ENCODE results near the gene DNAH3. TPM values are rescaled to one million over a fixed set of nuclear protein-coding genes. Genes with fewer than 3 reads are reported as not detected.

Gene DNAH3
- total and polyA plus RNA-seq, 2 of the 13 experiments (the other 11 are each of a cell fraction or from before 2014, with no cell fraction given), result 0.07 to 0.08 TPM

GRCh38 chr16:20901436-20902112 is 249.1 kb downstream of the DNAH3 start:
- FAIRE-seq (no peak), ATAC-seq (peak; percentile 11; the same call in 2 of the 3 replicates), DNase-seq (ENCODE audit: low spot score) (peak; percentile 55)
- Histone ChIP-seq H3K4me1 (ENCODE audit: insufficient read depth, low read length) (peaks cover 83% of the 10 kb centered on the region), H3K79me2 (ENCODE audit: insufficient read depth, low read length) (peaks cover 65% of the 10 kb centered on the region), H3K27ac (ENCODE audit: extremely low read length, insufficient read depth, low read length) (peak overlapping the region; percentile 94), H3K27me3 (ENCODE audit: control insufficient read depth in 1 of 2, insufficient read depth in 2 of 2, low read length in 2 of 2) (no peaks in the 10 kb centered on the region; a peak in 1 of 5 replicates), H3K36me3 (replicated peaks in 1 of 2; ENCODE audit: control insufficient read depth in 1 of 2, insufficient read depth in 2 of 2, low read length in 2 of 2) (peaks cover 0 to 12% of the 10 kb centered on the region in 2 experiments; a peak in 4 of 5 replicates), H3K4me2 (ENCODE audit: low read depth, low read length) (peak overlapping the region; percentile 93), H3K9ac (ENCODE audit: insufficient read depth, low read depth, low read length) (peak overlapping the region; percentile 95), H4K20me1 (ENCODE audit: insufficient read depth, low read length) (peaks cover 9% of the 10 kb centered on the region; the same call in 1 of the 2 replicates), H3K9me3 (ENCODE audit: low read length) (no peaks in the 10 kb centered on the region), H3K4me3 (replicated peaks in 1 of 3; ENCODE audit: insufficient read depth in 1 of 3, low read depth in 2 of 3, low read length in 3 of 3) (peak overlapping the region; percentile 83 to 95 (median 87)), H2AFZ (ENCODE audit: low read length) (no peak overlapping the region)
- CTCF ChIA-PET (ENCODE audit: low intra/inter-chr PET ratio, low total read pairs), result no interaction called here
- in situ Hi-C loops (cut with HindIII; ENCODE audit: extremely low pct_ligation_motif_present, low pct_unique_long_range_greater_than_20kb) (no loop called here), intact Hi-C loops (cut with micrococcal nuclease; ENCODE audit: unreplicated experiment) (no loop called here)
- 65% methylated on average over 27 of the region's 27 CpGs for WGBS (ENCODE audit: low lambda C conversion rate)
- BruUV-seq (replicated peaks), result TSS peak; percentile 63
- POLR2A ChIA-PET, result interaction anchor here (1.3 to 2.5 kb wide), 5 partner anchors 17 to 399 kb away, joined by 4 to 20 read pairs (median 5); no protein-coding TSS in a partner anchor
- TF ChIP-seq FOXO4 (CRISPR knock-in tag; conservative IDR thresholded peaks at IDR 0.05) (0 out of 2 replicates have a peak, but pooled peaks have one; percentile 54), RELA (CRISPR knock-in tag; IDR thresholded peaks at IDR 0.05) (no peak), BCL3 (CRISPR knock-in tag; IDR thresholded peaks at IDR 0.05) (0 out of 2 replicates have a peak, but pooled peaks have one; percentile 3), ZNF441 (CRISPR knock-in tag; IDR thresholded peaks at IDR 0.05; ENCODE audit: borderline replicate concordance) (0 out of 2 replicates have a peak, but pooled peaks have one; percentile 16), AHDC1 (CRISPR knock-in tag; IDR thresholded peaks at IDR 0.05; ENCODE audit: borderline replicate concordance) (no peak), THAP11 (CRISPR knock-in tag; IDR thresholded peaks at IDR 0.05) (no peak), ARID3A (IDR thresholded peaks at IDR 0.05; ENCODE audit: low read depth, low read length) (no peak), ZBTB38 (CRISPR knock-in tag; IDR thresholded peaks at IDR 0.05) (peak; percentile 93), KDM1A (CRISPR knock-in tag; IDR thresholded peaks at IDR 0.05) (no peak), NFYB (CRISPR knock-in tag; IDR thresholded peaks at IDR 0.05) (0 out of 2 replicates have a peak, but pooled peaks have one; percentile 32), SSRP1 (CRISPR knock-in tag; IDR thresholded peaks at IDR 0.05) (no peak), TFDP1 (CRISPR knock-in tag; IDR thresholded peaks at IDR 0.05; ENCODE audit: borderline replicate concordance) (0 out of 2 replicates have a peak, but pooled peaks have one; percentile 35)

All from HepG2 (cell line).